ENCODE data around the gene HAUS8. TPM values are rescaled to one million over a fixed set of nuclear protein-coding genes. Genes with fewer than 3 reads are reported as not detected.

Gene HAUS8
- total RNA-seq, 2 donors from 2014 or later = 10.6 to 29.8 TPM

DNA sequence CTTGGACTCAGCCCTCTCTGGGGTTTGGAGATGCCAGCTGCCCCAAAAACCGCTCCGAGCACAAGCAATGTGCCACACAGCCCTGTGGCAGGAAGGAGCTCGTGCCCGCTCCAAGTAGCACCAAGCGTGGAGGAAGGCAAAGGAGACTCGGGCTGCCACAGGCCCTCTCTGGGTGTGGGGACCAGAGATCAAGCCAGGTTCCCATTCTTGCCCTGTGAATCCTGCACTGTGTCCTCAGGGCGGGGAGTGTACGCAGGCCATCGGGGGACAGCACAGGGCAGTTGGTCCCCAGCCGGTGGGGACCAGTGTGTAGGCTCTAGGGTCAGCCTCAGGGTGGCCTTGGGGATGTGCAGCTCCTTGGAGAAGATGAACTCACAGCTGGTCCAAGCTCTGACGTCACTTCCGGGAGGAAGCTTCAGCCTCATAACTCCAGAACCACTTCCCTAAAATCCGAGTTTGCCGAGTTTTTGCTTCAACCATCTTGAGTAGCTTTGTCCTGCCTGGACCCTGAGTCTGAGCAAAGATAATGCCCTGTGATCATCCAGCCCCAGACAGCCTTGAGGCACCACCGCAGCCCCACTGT is 39.3 kb downstream of the HAUS8 start:
- Histone ChIP-seq H3K27me3 (no peaks in the 10 kb centered on the region), H3K27ac (no peak overlapping the region), H3K4me1 (no peaks in the 10 kb centered on the region), H3K9me3 (no peaks in the 10 kb centered on the region), H3K4me3 (no peak overlapping the region), H3K9ac (ENCODE audit: low read depth in 2 of 2, low read length in 2 of 2) (no peak overlapping the region), H3K36me3 (no peaks in the 10 kb centered on the region)
- no peak for DNase-seq
- TF ChIP-seq, protein P1, sequence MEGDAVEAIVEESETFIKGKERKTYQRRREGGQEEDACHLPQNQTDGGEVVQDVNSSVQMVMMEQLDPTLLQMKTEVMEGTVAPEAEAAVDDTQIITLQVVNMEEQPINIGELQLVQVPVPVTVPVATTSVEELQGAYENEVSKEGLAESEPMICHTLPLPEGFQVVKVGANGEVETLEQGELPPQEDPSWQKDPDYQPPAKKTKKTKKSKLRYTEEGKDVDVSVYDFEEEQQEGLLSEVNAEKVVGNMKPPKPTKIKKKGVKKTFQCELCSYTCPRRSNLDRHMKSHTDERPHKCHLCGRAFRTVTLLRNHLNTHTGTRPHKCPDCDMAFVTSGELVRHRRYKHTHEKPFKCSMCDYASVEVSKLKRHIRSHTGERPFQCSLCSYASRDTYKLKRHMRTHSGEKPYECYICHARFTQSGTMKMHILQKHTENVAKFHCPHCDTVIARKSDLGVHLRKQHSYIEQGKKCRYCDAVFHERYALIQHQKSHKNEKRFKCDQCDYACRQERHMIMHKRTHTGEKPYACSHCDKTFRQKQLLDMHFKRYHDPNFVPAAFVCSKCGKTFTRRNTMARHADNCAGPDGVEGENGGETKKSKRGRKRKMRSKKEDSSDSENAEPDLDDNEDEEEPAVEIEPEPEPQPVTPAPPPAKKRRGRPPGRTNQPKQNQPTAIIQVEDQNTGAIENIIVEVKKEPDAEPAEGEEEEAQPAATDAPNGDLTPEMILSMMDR (IDR thresholded peaks at IDR 0.05) = no peak
- intact Hi-C loops (cut with DNase I) = no loop called here

DNA sequence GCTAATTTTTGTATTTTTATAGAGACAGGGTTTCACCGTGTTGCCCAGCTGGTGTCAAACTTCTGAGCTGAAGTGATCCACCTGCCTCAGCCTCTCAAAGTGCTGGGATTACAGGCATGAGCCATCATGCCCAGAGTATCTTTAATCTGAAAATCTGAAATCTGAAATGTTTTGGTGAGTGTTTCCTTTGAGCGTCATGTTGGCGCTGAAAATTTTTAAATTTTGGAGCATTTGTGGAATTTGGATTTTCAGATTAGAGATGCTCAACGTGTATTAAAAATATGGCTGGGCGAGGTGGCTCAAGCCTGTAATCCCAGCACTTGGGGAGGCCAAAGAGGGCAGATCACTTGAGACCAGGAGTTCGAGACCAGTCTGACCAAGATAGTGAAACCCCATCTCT is 43.5 kb downstream of the HAUS8 start:
- H3K27me3 ChIP-seq = no peaks in the 10 kb centered on the region
- H3K9ac ChIP-seq (ENCODE audit: low read depth in 2 of 2, low read length in 2 of 2) = no peak overlapping the region
- intact Hi-C loops (cut with DNase I) = no loop called here
- H3K4me1 ChIP-seq = no peaks in the 10 kb centered on the region
- no peaks in the 10 kb centered on the region for H3K36me3 ChIP-seq
- no peak overlapping the region for H3K4me3 ChIP-seq
- H3K27ac ChIP-seq = no peak overlapping the region
- no peak for DNase-seq
- no peaks in the 10 kb centered on the region for H3K9me3 ChIP-seq
- TF ChIP-seq, protein P1 (IDR thresholded peaks at IDR 0.05) = no peak

DNA sequence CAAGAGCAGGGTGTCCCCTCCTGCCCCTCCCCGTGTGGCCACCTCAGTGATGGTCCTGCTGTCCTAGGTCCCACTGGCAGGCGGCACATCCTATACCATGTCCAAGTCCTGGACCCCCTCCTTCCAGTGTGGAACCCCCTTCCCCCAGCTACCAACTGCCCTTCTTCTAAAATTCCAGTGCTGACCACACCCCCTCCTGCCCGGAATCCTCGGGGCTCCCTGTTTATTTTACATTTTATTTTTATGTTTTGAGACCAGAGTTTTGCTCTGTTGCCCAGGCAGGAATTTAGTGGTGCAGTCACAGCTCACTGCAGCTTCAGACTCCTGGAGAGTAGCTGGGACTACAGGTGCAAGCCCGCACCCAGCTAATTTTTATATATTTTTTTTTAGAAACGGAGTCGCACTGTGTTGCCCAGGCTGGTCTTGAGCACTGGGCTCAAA is 47.7 kb downstream of the HAUS8 start:
- no peaks in the 10 kb centered on the region for H3K4me1 ChIP-seq
- intact Hi-C loops (cut with DNase I) = no loop called here
- DNase-seq = no peak
- TF ChIP-seq, protein P1 (IDR thresholded peaks at IDR 0.05) = no peak
- H3K9ac ChIP-seq (ENCODE audit: low read depth in 2 of 2, low read length in 2 of 2) = no peak overlapping the region
- H3K27me3 ChIP-seq = peaks cover 20% of the 10 kb centered on the region
- no peak overlapping the region for H3K27ac ChIP-seq
- no peaks in the 10 kb centered on the region for H3K36me3 ChIP-seq
- no peak overlapping the region for H3K4me3 ChIP-seq
- H3K9me3 ChIP-seq = no peaks in the 10 kb centered on the region

DNA sequence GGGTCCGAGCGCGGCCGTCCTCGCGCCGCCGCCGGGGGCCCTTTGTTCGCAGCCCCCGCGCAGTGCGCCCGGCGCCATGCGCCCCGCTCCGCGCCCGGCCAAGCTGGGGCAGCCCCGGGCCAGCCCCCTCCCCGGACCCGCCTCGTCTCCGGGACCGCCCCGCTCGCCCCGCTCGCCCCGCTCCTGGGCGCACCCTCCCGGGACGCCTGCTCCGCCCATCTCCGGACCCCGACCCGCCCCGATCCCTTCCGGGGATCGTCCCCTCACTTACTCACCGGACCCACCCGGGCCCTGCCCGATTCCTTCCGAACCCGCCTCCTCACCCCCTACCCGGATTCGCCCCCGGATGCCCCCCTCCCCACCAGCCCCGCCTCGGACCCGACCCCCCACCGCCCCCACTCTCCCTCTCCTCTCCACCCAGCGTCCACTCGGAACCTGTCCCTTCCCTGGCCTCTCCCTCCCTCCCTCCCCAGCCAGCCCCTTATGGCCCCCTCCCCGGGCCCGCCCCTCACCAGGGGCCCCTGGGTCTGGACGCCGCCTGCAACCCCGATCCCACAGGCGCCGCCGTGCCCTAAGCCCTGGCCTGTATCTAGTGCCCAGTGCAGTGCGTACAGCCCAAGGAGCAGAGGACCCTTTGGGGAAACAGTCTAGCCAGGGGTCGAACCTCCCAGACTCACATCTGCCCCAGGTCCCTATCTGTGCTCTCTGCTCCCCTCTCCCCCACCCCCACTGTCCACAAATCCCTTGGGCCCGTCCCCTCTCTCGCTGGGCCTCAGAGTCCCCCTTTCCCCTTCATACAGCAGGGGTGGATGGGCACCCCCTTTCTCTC is 48.3 kb downstream of the HAUS8 start, which contains the start of gene CPAMD8:
Gene CPAMD8 (minus strand): TSS at position 105 of the 829 bp plus-strand sequence. CDS start 168 bp downstream, outside the sequence.
- Histone ChIP-seq H3K4me3 (peak within 1 kb of the TSS; percentile 11), H3K9me3 (no peaks in the 10 kb centered on the region), H3K4me1 (no peaks in the 10 kb centered on the region), H3K27me3 (peaks cover 20% of the 10 kb centered on the region), H3K36me3 (no peaks in the 10 kb centered on the region), H3K27ac (no peak within 1 kb of the TSS), H3K9ac (ENCODE audit: low read depth in 2 of 2, low read length in 2 of 2) (no peak within 1 kb of the TSS)
- intact Hi-C loops (cut with DNase I) = no loop called here
- DNase-seq = no peak
- TF ChIP-seq, protein P1 (IDR thresholded peaks at IDR 0.05) = no peak

DNA sequence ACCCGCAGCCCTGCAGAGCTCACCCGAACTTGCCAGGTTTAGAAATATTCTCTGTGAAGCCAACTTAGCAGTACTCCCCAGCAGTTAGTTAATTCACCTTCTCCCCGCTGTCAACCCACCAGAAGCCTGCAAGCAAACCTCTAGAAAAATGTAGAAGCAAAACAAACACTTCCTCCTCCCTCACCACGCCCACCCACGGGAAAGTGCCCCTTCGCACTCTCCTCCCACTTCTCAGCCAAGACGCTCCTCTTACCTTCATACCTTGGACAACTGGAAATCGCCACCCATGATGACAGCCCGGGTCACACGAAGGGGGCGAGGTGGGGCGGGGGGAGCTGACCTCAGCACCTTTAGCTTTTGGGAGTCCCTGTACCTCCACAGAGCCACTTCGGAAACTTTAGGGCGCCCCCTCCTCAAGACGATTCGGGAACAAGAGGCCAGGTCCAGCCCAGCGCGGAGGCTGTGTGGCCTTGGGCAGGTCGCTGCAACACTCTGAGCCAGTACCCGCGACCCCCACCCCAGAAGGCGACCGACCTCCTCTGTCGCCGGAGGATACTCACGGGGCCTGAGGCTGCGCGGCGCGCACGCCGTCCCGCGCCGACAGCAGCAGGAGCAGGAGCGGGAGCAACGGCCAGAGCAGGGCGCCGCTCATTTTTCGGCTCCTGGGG is 49.1 kb downstream of the HAUS8 start:
- H3K36me3 ChIP-seq = no peaks in the 10 kb centered on the region

More for the DNA sequence above, 49.1 kb downstream of the HAUS8 start:
- no peak overlapping the region for H3K27ac ChIP-seq
- H3K27me3 ChIP-seq = peaks cover 20% of the 10 kb centered on the region
- H3K9me3 ChIP-seq = no peaks in the 10 kb centered on the region
- H3K9ac ChIP-seq (ENCODE audit: low read depth in 2 of 2, low read length in 2 of 2) = no peak overlapping the region
- no peaks in the 10 kb centered on the region for H3K4me1 ChIP-seq
- intact Hi-C loops (cut with DNase I) = no loop called here
- no peak for DNase-seq
- peak overlapping the region; percentile 11 for H3K4me3 ChIP-seq
- TF ChIP-seq, protein P1 (IDR thresholded peaks at IDR 0.05) = no peak

All from colonic mucosa (tissue), 4 donors.